Stimulated activated CD8-positive, alpha-beta memory T cell treated with anti-CD3 and anti-CD28 coated beads, Interleukin-4, amount 100 ng/mL, for 24 hours (primary cell): ENCODE data around the gene CDK5RAP1.
"Not testable (repeated sequence)": the region's sequence is repeated elsewhere in the genome, so short reads cannot be mapped to it uniquely, and the experiment has no call there.

Experiments
- DNase-seq: peaks from one replicate; pipeline ENCODE4 v3.0.0-alpha.2; 2020; ENCODE audit warnings: low read depth

The CDK5RAP1 gene

GRCh38 chr20:33401184-33401920, at the start of gene CDK5RAP1:
Gene CDK5RAP1, minus strand, starts transcription at chr20:33401519. Its CDS starts 4,455 bp downstream, at chr20:33397064.
- peak; percentile 69 for DNase-seq

GRCh38 chr20:33450867-33451266, 49.5 kb upstream of the CDK5RAP1 start:
- no peak for DNase-seq

- DNase-seq, result no peak
Observed at GRCh38 chr20:33445881-33446625, 44.7 kb upstream of the CDK5RAP1 start.

GRCh38 chr20:33444797-33445560, 43.7 kb upstream of the CDK5RAP1 start:
- DNase-seq, result no peak

- peak; percentile 83 for DNase-seq
Observed at GRCh38 chr20:33443512-33444239, 42.4 kb upstream of the CDK5RAP1 start, which contains the start of gene SNTA1. Gene SNTA1, minus strand, starts transcription at chr20:33443763. Its CDS starts 143 bp downstream, at chr20:33443620.

- DNase-seq, result no peak
Observed at GRCh38 chr20:33443006-33443511, 41.7 kb upstream of the CDK5RAP1 start.

GRCh38 chr20:33442136-33443005, 41.1 kb upstream of the CDK5RAP1 start:
- no peak for DNase-seq

GRCh38 chr20:33441142-33441955, 40.0 kb upstream of the CDK5RAP1 start:
- no peak for DNase-seq

- not testable (repeated sequence) for DNase-seq
Observed at GRCh38 chr20:33440562-33440961, 39.2 kb upstream of the CDK5RAP1 start.

- no peak for DNase-seq
Observed at GRCh38 chr20:33438481-33438880, 37.2 kb upstream of the CDK5RAP1 start.

GRCh38 chr20:33437141-33437911, 36.0 kb upstream of the CDK5RAP1 start:
- no peak for DNase-seq

GRCh38 chr20:33434434-33434833, 33.1 kb upstream of the CDK5RAP1 start:
- no peak for DNase-seq

- DNase-seq, result no peak
Observed at GRCh38 chr20:33433465-33434234, 32.3 kb upstream of the CDK5RAP1 start.

GRCh38 chr20:33431797-33432381, 30.6 kb upstream of the CDK5RAP1 start:
- DNase-seq, result no peak

- not testable (repeated sequence) for DNase-seq
Observed at GRCh38 chr20:33423875-33424274, 22.6 kb upstream of the CDK5RAP1 start.

GRCh38 chr20:33423141-33423834, 22.0 kb upstream of the CDK5RAP1 start:
- DNase-seq, result no peak
